Breast epithelium (tissue), 3 donors: ENCODE data around the gene TENT4A.

Experiments
- CTCF ChIP-seq, 3 donors: fragments of 450-650 bp; IDR thresholded peaks; one replicate each; pipeline ENCODE4 v1.5.1; 2016 to 2017; ENCODE audit warnings: antibody characterized with exemption in 3 of 3, mild to moderate bottlenecking in 3 of 3, moderate library complexity in 3 of 3
- POLR2A ChIP-seq: fragments of 450-650 bp; IDR thresholded peaks from one replicate; pipeline ENCODE4 v1.6.1; 2016; ENCODE audit warnings: antibody characterized with exemption, mild to moderate bottlenecking, moderate library complexity

- TF ChIP-seq CTCF (IDR thresholded peaks at IDR 0.05): no peak
- no peak for TF ChIP-seq POLR2A
Measured at GRCh38 chr5:6680922-6681321, 32.3 kb upstream of the TENT4A start.
